PFSK-1 (cell line): ENCODE data around the gene SRGAP3.

Experiments used
- POLR2AphosphoS5 ChIP-seq: IDR thresholded peaks from 2 replicates; pipeline ENCODE4 v1.6.1; 2012; ENCODE audit warnings: low read depth, mild to moderate bottlenecking, control low read depth, low read length, moderate library complexity
- REST ChIP-seq, 2 experiments: IDR thresholded peaks; 2 replicates each; pipeline versions ENCODE4 v1.6.1 to v1.8.0; 2011 to 2012; ENCODE audit warnings: low read depth in 2 of 2, low read length in 2 of 2, control low read depth in 1 of 2, inconsistent platforms in 1 of 2, mild to moderate bottlenecking in 1 of 2, moderate library complexity in 1 of 2; ENCODE audit not compliant: insufficient read depth in 1 of 2

- TF ChIP-seq POLR2AphosphoS5 (no peak), REST (IDR thresholded peaks at IDR 0.05; ENCODE audit: insufficient read depth in 1 of 2, low read depth in 2 of 2, low read length in 2 of 2) (no peak)
Measured at GRCh38 chr3:9244495-9245183, 4.8 kb downstream of the SRGAP3 start.
